CD14-positive monocyte (primary cell): Measurements from ENCODE around the gene RIT2. TPM values are rescaled to one million over a fixed set of nuclear protein-coding genes. Genes with fewer than 3 reads are reported as not detected.

ENCODE experiments used
- DNase-seq, 3 donors: peaks; one replicate each; pipeline ENCODE4 v3.0.0-alpha.2; 2011 to 2022
- H2AFZ ChIP-seq: 2 replicates; pipeline ENCODE4 v1.6.0; 2012; ENCODE audit warnings: mild to moderate bottlenecking, low read depth, low read length, inconsistent platforms; ENCODE audit not compliant: insufficient read depth, poor library complexity, severe bottlenecking
- H3K27ac ChIP-seq, 2 donors: 1 replicate in 1 of 2; 2 replicates in 1 of 2; pipeline ENCODE4 v1.5.1; 2012 to 2013; ENCODE audit warnings: low read length in 2 of 2, control low read depth in 1 of 2, inconsistent platforms in 1 of 2, low read depth in 1 of 2, mild to moderate bottlenecking in 1 of 2
- H3K27me3 ChIP-seq, 2 donors: one replicate each; pipeline versions ENCODE4 v1.6.0 to v1.6.1; 2011 to 2013; ENCODE audit warnings: low read length in 2 of 2; ENCODE audit not compliant: control insufficient read depth in 2 of 2, insufficient read depth in 2 of 2
- H3K36me3 ChIP-seq, 2 donors: replicated peaks in 1 of 2; 1 replicate in 1 of 2; 2 replicates in 1 of 2; pipeline versions ENCODE4 v1.5.1 to v1.6.1; 2012 to 2013; ENCODE audit warnings: low read length in 2 of 2, control low read depth in 1 of 2, inconsistent platforms in 1 of 2, mild to moderate bottlenecking in 1 of 2; ENCODE audit not compliant: insufficient read depth in 2 of 2, control insufficient read depth in 1 of 2
- H3K4me1 ChIP-seq, 2 donors: 1 replicate in 1 of 2; 2 replicates in 1 of 2; pipeline versions ENCODE4 v1.5.1 to v1.6.1; 2012 to 2013; ENCODE audit warnings: low read length in 2 of 2, control low read depth in 1 of 2, inconsistent platforms in 1 of 2, mild to moderate bottlenecking in 1 of 2, moderate library complexity in 1 of 2; ENCODE audit not compliant: insufficient read depth in 2 of 2, control insufficient read depth in 1 of 2
- H3K4me2 ChIP-seq: replicated peaks from 2 replicates; pipeline ENCODE3; 2012; ENCODE audit warnings: low read length, moderate library complexity, mild to moderate bottlenecking; ENCODE audit not compliant: poor library complexity, severe bottlenecking; ENCODE audit errors: extremely low read depth
- H3K4me3 ChIP-seq, 3 experiments: fragments of 200-600 bp in 1 of 3; sonication (generic) in 1 of 3; replicated peaks in 1 of 3; 1 replicate in 2 of 3; 2 replicates in 1 of 3; pipeline ENCODE4 v1.5.1; 2011 to 2013; ENCODE audit warnings: low read length in 3 of 3, mild to moderate bottlenecking in 3 of 3, control low read depth in 2 of 3, low read depth in 2 of 3, inconsistent platforms in 1 of 3, moderate library complexity in 1 of 3
- H3K79me2 ChIP-seq: 2 replicates; pipeline ENCODE4 v1.6.0; 2012; ENCODE audit warnings: mild to moderate bottlenecking, control low read depth, inconsistent platforms, low read length, moderate library complexity; ENCODE audit not compliant: insufficient read depth
- H3K9ac ChIP-seq: 2 replicates; pipeline ENCODE4 v1.6.0; 2017; ENCODE audit warnings: low read length, mild to moderate bottlenecking; ENCODE audit not compliant: insufficient read depth, poor library complexity, severe bottlenecking
- H3K9me3 ChIP-seq, 2 donors: replicated peaks in 1 of 2; 1 replicate in 1 of 2; 2 replicates in 1 of 2; pipeline versions ENCODE4 v1.5.1 to v1.6.1; 2012 to 2013; ENCODE audit warnings: low read length in 2 of 2, control low read depth in 1 of 2; ENCODE audit not compliant: control insufficient read depth in 1 of 2, insufficient read depth in 1 of 2
- H4K20me1 ChIP-seq: 2 replicates; pipeline ENCODE4 v1.6.0; 2012; ENCODE audit warnings: mild to moderate bottlenecking, low read length, control low read depth, moderate library complexity; ENCODE audit not compliant: insufficient read depth
- H3K27ac Mint-ChIP-seq, 7 donors: one replicate each; pipeline ENCODE4 v1.8.0; 2020; ENCODE audit warnings: mild to moderate bottlenecking in 7 of 7, mixed read lengths in 7 of 7, moderate library complexity in 6 of 7, inconsistent platforms in 2 of 7
- H3K27me3 Mint-ChIP-seq, 3 donors: one replicate each; pipeline ENCODE4 v1.8.0; 2021 to 2022; ENCODE audit warnings: low read depth in 3 of 3, mild to moderate bottlenecking in 3 of 3, mixed read lengths in 3 of 3, moderate library complexity in 3 of 3, inconsistent platforms in 1 of 3
- H3K36me3 Mint-ChIP-seq, 2 donors: one replicate each; pipeline ENCODE4 v1.8.0; 2020; ENCODE audit warnings: mixed read lengths in 2 of 2, inconsistent platforms in 1 of 2, mild to moderate bottlenecking in 1 of 2
- H3K4me1 Mint-ChIP-seq: one replicate; pipeline ENCODE4 v1.8.0; 2020; ENCODE audit warnings: mild to moderate bottlenecking, mixed read lengths
- H3K4me3 Mint-ChIP-seq, 2 donors: one replicate each; pipeline ENCODE4 v1.8.0; 2020; ENCODE audit warnings: mild to moderate bottlenecking in 2 of 2, mixed read lengths in 2 of 2, moderate library complexity in 1 of 2
- H3K9me3 Mint-ChIP-seq, 7 donors: one replicate each; pipeline ENCODE4 v1.8.0; 2020 to 2022; ENCODE audit warnings: mixed read lengths in 7 of 7, mild to moderate bottlenecking in 6 of 7, moderate library complexity in 6 of 7, inconsistent platforms in 2 of 7
- WGBS: methylation state at CpG from one replicate; pipeline ENCODE4 v1.1.5; 2013; ENCODE audit warnings: missing lambda C conversion rate; ENCODE audit not compliant: insufficient coverage; 5-methylcytosine and 5-hydroxymethylcytosine counted together
- intact Hi-C, 2 donors: fragments of 100-400 bp; cut with micrococcal nuclease; formaldehyde crosslinking; loops; one replicate each; pipeline versions ENCODE4 v1.15.0 to v1.15.1; 2023
- polyA plus RNA-seq, 3 donors: library from polyadenylated mRNA; depleted of rRNA in 1 of 3; unstranded in 2 of 3; stranded (reverse) in 1 of 3; fragments of 300-500 nt in 2 of 3; fragments of >200 nt in 1 of 3; fragmentation: Illumina TruSeq in 2 of 3; gene quantifications; 1 replicate in 2 of 3; 2 replicates in 1 of 3; pipeline ENCODE4 v1.2.3, GENCODE V29; 2012 to 2021
- TF ChIP-seq, protein P1 (sequence below): fragments of 200-600 bp; IDR thresholded peaks from one replicate; pipeline ENCODE4 v1.8.0; 2022; ENCODE audit warnings: antibody characterized with exemption, mild to moderate bottlenecking

RIT2 gene
- polyA plus RNA-seq, 3 donors, result not detected

GRCh38 chr18:43108469-43108868, 7.0 kb downstream of the RIT2 start:
- no peak for DNase-seq
- Mint-ChIP-seq H3K4me3 (no peak overlapping the region), H3K4me1 (no peaks in the 10 kb centered on the region), H3K27ac (no peak overlapping the region), H3K9me3 (no peaks in the 10 kb centered on the region), H3K27me3 (peaks cover 0 to 3% (median 2%) of the 10 kb centered on the region in 3 donors), H3K36me3 (no peaks in the 10 kb centered on the region)
- no peaks in the 10 kb centered on the region for H3K79me2 ChIP-seq
- no peak overlapping the region for H3K27ac ChIP-seq
- intact Hi-C loops, result no loop called here
- H4K20me1 ChIP-seq, result no peaks in the 10 kb centered on the region
- H3K9ac ChIP-seq, result no peak overlapping the region
- no CpG with 5 or more reads among the region's 4 CpGs for WGBS
- H3K27me3 ChIP-seq, result no peaks in the 10 kb centered on the region
- H3K4me2 ChIP-seq, result no peak overlapping the region
- H3K4me3 ChIP-seq, result no peak overlapping the region
- H3K36me3 ChIP-seq, result no peaks in the 10 kb centered on the region
- TF ChIP-seq, protein P1, sequence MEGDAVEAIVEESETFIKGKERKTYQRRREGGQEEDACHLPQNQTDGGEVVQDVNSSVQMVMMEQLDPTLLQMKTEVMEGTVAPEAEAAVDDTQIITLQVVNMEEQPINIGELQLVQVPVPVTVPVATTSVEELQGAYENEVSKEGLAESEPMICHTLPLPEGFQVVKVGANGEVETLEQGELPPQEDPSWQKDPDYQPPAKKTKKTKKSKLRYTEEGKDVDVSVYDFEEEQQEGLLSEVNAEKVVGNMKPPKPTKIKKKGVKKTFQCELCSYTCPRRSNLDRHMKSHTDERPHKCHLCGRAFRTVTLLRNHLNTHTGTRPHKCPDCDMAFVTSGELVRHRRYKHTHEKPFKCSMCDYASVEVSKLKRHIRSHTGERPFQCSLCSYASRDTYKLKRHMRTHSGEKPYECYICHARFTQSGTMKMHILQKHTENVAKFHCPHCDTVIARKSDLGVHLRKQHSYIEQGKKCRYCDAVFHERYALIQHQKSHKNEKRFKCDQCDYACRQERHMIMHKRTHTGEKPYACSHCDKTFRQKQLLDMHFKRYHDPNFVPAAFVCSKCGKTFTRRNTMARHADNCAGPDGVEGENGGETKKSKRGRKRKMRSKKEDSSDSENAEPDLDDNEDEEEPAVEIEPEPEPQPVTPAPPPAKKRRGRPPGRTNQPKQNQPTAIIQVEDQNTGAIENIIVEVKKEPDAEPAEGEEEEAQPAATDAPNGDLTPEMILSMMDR, result no peak
- no peaks in the 10 kb centered on the region for H3K9me3 ChIP-seq
- H3K4me1 ChIP-seq, result no peaks in the 10 kb centered on the region
- H2AFZ ChIP-seq, result no peak overlapping the region

DNA sequence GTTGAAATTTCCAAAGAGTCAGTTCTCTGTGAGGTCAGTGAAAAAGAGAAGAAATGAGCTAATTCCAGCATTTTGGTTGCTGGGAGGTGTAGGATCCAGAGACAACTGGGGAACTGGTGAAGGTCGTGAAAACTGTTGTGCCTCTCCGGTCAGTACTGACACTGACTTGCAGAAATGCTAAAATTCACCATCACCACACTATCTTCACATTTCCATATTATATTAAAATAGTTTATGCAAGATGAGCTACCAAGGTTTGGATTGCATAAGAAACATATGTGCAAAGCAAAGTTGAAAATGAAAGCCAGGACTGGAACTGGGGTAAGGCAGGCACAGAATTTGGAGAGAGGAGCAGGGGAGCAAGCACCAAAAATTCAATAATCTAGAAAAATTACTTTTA, 21.8 kb downstream of the RIT2 start:
- no peak for DNase-seq
- H3K36me3 Mint-ChIP-seq, result no peaks in the 10 kb centered on the region
- no peak overlapping the region for H3K27ac Mint-ChIP-seq
- Histone ChIP-seq H3K27me3 (no peaks in the 10 kb centered on the region), H3K79me2 (no peaks in the 10 kb centered on the region), H2AFZ (no peak overlapping the region), H3K27ac (no peak overlapping the region), H3K4me3 (no peak overlapping the region), H3K4me1 (no peaks in the 10 kb centered on the region), H3K4me2 (no peak overlapping the region), H3K9me3 (no peaks in the 10 kb centered on the region), H4K20me1 (no peaks in the 10 kb centered on the region), H3K36me3 (no peaks in the 10 kb centered on the region), H3K9ac (no peak overlapping the region)
- intact Hi-C loops, result no loop called here
- no peaks in the 10 kb centered on the region for H3K27me3 Mint-ChIP-seq
- TF ChIP-seq, protein P1, result no peak
- no peak overlapping the region for H3K4me3 Mint-ChIP-seq
- WGBS, result no CpG with 5 or more reads among the region's 2 CpGs
- no peaks in the 10 kb centered on the region for H3K4me1 Mint-ChIP-seq
- peaks cover 0 to 4% (median under 1%) of the 10 kb centered on the region in 7 donors for H3K9me3 Mint-ChIP-seq
